Left hindlimb (tissue), 1 donor: ENCODE results near the gene TMEM161A.
"Not testable (repeated sequence)": the region's sequence is repeated elsewhere in the genome, so short reads cannot be mapped to it uniquely, and the experiment has no call there.

Source experiments
- DNase-seq: peaks from one replicate; pipeline ENCODE4 v3.0.0-alpha.2; 2018

TMEM161A gene

DNA sequence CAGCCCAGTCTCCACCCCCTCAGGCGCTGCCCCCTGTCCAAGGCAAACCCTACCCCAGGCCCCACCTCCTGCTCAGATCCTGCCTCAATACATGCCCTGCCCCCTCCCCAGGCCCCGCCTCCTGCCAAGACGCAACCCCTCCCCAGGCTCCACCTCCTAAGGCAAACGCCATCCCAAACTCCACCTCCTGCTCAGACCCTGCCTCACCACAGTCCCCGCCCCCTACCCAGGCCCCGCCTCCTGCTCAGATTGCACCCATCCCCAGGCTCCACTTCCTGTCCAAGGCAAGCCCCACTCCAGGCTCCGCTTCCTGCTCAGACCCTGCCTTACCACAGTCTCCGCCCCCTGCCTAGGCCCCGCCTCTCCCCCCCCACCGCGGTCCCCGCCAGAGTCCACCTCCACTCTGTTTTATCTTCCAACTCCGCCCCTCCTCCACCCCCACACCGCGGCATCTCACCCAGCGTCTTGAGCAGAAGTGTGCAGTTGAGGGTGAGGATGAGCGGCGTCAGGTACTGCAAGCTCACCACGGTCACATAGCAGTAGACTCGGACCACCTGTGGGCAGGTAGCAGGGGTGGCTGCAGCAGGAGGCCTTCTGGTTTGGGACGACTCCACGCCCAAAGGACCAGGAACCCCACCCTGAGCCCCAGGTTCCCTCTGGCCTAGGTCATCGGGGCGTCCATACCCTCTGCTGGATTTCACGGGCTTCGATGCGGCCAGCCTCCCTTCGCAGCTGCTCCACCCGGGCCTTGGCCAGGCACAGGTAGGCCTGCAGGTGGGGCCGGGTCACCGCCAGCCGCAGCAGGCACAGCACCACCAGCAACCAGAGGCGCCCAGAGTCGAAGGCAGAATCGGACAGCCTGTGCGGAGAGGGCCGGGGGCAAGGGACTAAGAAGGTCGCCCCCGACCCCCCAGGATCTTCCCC is 17.7 kb downstream of the TMEM161A start:
- DNase-seq, result peak; percentile 84

DNA sequence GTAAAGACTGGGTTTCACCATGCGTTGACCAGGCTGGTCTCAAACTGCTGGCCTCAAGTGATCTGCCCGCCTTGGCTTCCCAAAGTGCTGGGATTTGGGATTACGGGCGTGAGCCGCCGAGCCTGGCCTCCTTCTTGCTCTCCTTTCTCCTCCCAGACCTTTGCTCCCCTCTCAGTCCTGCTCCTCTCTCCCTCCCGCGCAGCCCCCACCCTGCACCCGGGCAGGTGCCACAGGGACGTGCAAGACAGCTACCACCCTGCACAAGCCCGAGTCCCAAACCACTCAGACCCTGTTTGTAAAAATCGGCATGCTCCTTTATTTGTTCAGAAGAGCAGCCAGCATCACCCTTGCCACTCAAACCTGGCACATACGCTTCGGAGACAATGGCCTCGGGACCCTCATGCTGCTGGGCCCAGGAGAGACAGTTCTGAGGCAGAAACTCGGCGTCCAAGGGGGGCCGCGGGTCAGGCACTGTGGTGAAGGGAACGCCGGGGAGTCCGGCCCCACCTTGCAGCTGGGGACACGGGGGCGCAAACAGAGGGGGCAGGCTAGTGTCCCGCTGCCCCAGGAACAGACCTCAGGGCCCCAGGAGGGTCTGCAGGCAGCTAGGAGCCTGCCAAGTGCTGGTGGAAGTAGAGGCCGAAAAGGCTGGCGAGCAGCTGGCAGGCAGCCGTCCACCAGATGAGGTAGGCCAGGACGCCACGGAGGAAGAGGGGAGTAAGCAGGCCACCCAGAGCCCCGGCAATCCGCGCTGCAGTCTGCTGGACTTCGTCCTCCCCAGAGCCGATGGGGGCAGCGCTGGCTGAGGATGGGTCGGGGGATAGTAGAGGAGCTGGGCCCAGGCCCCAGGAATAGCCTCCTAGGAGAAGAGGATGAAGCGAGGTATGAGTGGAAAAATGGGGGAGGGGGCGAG is 18.7 kb downstream of the TMEM161A start:
- DNase-seq, result no peak

DNA sequence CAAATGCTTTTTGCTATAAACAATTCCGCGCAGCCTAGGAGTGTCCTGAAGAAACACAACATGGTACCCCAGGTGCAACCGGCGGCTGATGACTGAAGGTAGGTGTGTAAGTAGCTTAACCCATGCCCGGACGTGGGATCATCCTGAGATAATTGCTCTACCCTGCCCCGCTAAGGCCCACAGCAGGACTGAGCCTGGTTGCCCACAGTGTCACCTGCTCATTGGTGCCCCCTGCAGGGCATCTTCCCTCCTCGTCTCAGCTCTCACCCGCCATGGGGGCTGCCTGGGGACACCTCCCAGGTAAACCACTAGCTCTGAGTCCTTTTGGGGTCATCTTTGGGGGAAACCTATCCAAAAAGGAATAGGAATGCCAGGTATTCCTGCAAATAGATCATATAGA is 22.3 kb downstream of the TMEM161A start:
- DNase-seq, result no peak

DNA sequence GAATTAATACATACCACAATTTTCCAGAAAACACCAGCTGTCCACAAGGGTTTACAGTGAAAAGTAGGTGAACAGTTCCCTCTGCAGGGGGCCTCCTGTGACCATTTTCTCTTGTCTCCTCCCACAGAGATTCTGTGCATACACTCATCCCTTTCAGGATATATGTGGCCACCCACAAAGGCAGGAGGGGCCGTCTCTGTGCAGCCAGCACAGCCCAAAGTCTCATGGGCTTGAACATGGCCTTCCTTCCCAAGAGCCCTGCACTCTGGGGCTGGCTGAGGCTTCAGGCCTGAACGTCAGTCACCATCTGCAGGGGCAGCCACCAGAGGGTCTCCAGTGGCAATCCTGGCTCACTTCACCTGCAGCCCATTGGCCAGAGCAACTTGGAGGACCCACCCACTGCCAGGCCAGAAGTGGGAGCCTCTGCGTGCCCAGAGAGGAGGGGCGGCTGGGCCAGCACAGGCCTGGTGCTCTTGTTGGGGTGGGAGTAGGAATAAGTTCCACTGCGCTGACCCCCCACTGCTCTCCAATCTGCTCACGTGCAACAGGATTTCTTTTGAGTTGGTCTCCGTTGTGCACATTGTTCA is 25.1 kb downstream of the TMEM161A start:
- DNase-seq, result no peak

DNA sequence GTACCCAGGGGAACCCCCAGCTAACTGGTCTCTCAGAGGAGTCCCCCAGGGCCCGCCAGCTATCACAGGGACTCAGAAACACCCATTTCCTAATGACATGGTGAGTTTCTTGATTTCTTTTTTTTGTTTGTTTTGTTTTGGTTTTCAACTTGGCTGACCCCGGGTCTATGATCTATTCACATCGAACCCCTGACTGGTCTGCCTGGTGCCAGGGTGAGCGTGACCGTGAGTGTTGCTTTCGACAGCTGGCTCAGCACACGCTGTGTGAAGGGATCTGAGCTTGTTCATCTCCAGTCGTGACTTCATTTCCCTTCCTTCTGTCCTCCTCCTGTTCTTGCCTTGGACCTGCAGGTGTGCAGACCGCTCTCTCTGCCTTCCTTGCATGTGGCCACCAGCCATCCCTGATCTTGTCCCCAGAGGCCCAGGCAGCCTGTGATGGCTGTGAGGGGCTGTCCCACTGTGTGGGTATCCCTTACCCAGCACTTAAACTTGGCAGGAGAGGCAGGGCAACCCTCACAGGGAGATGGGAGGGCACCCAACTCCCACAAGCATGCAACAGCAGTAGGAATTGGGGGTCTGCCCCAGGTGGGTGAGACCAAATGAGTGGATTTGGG is 26.2 kb downstream of the TMEM161A start:
- DNase-seq, result no peak

DNA sequence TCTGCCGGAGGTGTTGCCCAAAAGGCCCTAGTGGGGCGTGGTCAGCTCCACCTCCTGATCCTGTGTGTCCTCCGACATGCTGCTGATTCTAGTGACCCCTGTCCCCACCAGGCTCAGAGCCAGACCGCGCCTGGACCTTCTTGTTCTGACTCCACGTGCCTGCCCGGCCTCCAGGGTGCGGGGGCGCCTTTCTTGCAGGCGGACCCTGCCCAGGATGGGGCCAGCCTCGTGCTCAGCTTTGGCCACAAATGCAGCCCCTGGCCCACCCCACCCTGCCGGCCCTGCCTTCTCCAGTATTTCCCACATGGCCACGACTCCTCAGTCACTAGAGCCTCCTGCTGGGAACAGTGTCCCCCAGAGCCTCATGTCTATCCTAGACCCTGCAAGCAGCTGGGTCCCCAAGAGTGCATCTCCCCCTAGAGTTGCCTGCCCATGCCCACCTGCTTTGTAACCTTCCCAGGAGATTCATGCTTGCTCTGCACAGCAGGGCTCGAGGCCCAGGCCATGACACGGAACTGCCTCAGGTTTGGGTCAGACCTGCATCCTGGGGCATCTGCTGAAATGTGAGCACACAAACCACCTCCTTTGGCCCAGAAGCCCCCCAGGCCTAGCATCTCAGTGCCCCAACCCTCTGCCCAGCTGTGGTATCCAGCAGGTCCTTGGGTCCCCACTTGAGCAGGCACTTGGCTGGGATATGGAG is 27.0 kb downstream of the TMEM161A start:
- DNase-seq, result no peak

DNA sequence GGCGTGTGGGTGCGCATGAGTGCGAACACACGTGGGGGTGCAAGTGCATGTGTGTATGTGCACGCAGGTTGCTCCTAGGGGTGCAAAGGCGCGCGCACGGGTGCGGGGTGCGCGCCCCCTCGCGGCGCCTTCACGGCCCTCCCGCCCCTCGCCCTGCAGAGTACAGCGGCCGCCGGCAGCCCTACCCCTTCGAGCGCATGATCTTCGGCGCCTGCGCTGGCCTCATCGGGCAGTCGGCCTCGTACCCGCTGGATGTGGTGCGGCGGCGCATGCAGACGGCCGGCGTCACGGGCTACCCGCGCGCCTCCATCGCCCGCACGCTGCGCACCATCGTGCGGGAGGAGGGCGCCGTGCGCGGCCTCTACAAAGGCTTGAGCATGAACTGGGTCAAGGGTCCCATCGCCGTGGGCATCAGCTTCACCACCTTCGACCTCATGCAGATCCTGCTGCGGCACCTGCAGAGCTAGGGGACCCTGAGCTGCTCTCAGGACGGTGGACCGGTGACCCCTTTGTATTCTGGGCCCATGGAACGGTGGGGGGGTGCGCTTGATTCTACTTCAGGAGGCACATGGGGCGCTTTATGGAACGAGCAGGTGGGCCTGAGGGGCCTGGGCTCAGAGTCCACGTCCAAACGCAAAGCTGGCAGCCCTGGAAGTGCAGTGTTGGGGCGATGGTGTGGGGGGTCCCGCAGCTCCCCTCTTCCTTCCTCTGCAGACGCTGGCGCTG is 27.7 kb downstream of the TMEM161A start:
- no peak for DNase-seq

DNA sequence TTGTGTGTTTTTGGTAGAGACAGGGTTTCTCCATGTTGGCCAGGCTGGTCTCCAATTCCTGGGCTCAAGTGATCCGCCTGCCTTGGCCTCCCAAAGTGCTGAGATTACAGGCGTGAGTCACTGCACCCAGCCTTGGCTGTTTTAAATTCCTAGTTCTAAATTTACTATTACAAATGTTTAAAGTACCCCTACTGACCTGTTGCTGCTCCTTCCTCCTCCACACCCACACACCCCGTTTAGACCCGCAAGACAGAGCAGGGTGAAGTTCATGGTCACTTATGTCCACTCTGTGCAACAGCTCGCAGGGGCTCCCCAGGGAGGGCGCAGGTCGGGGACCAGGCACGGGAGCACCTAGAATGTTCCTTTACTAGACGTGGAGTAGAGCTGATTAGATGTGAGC is 28.7 kb downstream of the TMEM161A start:
- no peak for DNase-seq

DNA sequence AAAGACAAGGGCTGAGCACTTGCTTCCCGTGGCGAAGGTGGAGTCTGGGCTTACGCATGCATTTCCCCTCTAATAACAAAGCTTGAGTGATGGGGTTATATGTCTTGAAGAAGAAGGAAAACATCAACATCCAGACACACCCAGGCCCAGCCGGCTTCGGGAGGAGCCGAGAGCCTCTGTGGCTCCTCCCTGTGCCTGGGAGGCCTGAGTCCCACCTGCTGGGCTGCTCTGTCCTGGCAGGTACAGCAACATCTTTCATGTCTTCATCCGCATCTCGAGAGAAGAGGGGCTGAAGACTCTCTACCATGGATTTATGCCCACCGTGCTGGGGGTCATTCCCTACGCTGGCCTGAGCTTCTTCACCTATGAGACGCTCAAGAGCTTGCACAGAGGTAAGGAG is 30.6 kb downstream of the TMEM161A start:
- no peak for DNase-seq

DNA sequence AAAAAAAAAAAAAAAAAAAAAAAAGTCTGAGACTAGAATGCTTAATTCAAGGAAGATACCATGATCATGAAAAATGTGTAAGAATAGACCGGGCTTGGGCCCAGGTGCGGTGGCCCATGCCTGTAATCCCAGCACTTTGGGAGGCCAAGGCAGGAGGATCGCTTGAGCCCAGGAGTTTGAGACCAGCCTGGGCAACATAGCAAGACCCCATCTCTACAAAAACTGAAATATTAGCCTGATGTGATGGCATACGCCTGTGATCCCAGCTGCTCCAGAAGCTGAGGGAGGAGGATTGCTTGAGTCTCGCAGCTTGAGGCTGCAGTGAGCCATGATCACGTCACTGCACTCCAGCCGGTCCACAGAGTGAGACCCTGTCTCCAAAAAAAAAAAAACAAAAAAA is 31.3 kb downstream of the TMEM161A start:
- DNase-seq, result not testable (repeated sequence)

DNA sequence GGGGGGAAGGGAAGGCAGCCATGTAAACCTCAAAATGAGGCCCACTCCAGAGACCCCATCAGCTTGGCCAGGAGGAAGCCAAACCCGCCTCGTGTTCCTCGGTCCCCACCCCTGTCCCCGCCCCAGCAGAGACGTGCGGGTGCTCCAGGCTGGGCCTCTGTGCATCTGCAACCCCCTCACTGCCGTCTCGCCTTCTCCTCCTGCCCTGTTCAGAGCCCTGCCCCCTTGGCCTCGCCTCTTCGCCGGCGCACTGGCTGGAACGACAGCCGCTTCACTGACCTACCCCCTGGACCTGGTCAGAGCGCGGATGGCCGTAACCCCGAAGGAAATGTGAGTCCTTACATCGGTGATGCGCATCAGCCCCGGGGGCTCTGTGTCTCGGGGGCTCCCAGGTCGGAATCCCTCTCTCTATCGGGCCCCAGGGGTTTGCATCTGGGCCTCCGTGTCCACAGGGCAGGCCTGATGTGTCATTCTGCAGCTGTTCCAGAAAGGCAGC is 32.2 kb downstream of the TMEM161A start:
- DNase-seq, result peak; percentile 67

DNA sequence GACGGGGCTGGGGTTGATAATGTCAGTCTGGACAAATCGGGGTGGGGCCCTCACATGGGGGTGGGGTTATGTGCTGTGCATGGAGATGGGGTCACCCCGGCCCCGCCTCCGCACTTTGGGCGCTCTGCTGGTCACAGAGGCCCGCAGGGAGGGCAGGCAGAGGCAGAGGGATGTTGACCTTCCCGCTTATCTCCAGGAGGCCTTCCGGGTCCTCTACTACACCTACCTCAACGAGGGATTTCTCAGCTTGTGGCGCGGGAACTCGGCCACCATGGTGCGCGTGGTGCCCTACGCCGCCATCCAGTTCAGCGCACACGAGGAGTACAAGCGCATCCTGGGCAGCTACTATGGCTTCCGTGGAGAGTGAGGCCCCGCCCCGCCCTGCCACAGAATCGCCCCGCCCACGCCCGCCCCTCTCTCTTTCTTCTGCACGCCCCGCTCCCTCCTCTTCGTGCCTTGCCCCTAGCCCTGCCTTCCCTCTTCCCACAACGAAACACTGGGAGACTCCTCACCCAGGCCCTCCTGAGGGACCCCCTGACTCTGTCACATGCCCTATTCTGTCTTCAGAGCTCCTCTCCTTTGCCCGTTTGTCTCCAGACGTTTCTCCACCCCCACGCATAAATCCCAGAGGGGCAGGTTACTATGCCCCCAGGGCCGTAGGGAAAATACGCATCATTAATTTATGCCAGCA is 32.8 kb downstream of the TMEM161A start:
- DNase-seq, result peak; percentile 83

DNA sequence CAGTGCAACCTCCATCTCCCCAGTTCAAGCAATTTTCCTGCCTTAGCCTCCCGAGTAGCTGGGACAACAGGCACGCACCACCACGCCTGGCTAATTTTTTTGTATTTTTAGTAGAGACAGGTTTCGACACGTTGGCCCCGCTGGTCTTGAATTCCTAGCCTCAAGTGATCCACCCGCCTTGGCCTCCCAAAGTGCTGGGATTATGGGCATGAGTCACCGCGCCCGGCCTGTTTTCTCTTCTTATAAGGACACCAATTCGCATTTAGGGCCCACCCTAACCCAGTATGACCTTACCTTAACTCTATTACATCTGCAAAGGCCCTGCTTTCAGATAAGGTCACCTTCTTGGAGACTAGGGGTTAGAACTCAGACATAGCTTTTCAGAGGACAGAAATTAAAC is 35.1 kb downstream of the TMEM161A start:
- no peak for DNase-seq

DNA sequence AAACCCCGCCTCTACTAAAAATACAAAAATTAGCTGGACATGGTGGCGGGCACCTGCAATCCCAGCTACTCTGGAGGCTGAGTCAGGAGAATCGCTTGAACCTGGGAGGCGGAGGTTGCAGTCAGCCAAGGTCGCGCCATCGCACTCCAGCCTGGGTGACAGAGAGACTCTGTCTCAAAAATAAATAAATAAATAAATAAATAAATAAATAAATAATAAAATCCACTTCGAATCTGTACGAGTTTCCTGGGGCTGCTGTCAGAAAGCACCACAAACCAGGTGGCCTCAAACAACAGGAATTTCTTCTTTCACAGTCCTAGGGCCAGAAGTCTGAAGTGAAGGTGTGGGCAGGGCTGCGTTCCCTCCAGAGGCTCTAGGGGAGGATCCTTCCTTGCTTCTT is 35.7 kb downstream of the TMEM161A start:
- not testable (repeated sequence) for DNase-seq

DNA sequence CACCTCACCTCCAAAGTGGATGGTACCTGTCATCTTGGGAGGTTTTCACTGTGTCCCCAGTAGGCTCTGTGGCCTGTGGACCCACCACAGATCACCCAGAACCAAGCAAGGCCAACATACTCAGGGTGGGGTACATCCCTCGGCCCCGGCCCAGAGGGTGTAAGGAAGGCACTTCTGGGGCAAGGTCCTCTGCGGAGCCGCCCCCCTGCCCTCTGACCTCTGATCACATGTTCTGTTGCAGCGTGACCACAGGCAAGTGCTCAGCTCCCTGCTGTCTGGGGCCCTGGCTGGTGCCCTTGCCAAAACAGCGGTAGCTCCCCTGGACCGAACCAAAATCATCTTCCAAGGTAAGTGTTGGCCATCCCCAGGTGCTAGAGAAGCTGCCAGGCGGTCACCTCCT is 36.7 kb downstream of the TMEM161A start:
- no peak for DNase-seq

DNA sequence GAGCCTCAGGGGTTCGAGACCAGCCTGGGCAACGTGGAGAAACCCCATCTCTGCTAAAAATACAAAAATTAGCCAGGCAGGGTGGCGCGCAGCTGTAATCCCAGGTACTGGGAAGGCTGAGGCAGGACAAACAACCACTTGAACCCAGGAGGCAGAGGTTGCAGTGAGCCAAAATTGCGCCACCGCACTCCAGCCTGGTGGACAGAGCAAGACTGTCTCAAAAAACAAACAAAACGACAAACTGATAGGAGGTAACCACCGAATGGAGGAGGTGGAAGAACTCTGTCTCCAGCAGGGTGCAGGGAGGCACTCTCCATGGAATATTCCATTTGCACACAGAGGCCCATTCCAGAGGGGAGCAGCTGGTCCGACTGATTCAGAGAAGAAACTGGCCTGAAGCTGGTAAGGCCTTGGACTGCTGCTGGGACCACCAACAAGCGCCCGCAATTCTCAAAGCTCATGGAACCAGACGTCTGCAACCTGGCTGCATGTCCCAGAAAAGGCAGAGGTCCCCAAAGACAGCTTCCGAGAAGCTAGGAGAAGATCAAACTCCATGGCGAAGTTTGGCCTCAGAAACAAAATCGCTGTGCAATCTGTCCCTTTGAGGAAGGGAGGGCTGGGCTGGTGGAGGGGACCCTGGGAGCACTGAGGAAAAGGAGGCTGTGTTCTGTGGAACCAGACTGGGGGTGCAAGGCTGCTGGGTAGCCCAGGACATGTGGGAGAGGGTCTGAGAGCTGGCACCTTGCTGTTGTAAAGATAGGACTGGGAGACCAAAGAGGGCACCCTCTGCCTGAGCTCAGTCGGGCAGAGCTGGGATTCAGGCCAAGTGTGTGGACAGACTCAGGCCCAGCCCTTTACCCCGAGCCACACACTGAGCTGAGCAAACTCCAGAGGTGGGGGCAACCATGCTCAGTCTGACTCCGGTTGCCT is 39.3 kb downstream of the TMEM161A start:
- no peak for DNase-seq

DNA sequence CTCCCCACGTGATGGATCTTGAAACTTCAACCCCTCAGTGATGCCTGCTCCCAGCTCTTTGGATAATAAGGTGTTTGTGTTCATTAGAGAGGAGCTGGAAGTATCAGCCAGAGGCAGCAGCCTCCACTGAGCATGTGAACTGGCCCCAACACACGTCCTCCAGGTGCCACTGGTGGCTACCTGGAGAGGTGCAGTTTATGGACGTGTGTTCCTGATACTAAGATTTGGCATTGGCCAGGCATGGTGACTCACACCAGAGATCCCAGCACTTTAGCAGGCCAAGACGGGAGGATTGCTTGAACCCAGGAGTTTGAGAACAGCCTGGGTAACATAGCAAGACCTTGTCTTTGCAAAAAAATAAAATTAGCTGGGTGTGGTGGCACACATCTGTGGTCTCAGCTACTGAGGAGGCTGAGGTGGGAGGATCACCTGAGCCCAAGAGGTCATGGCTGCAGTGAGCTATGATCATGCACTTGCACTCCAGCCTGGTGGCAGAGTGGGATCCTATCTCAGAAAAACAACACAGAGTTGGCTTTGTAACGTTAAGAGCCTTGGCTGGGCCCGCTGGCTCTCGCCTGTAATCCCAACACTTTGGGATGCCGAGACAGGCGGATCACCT is 40.1 kb downstream of the TMEM161A start:
- no peak for DNase-seq

DNA sequence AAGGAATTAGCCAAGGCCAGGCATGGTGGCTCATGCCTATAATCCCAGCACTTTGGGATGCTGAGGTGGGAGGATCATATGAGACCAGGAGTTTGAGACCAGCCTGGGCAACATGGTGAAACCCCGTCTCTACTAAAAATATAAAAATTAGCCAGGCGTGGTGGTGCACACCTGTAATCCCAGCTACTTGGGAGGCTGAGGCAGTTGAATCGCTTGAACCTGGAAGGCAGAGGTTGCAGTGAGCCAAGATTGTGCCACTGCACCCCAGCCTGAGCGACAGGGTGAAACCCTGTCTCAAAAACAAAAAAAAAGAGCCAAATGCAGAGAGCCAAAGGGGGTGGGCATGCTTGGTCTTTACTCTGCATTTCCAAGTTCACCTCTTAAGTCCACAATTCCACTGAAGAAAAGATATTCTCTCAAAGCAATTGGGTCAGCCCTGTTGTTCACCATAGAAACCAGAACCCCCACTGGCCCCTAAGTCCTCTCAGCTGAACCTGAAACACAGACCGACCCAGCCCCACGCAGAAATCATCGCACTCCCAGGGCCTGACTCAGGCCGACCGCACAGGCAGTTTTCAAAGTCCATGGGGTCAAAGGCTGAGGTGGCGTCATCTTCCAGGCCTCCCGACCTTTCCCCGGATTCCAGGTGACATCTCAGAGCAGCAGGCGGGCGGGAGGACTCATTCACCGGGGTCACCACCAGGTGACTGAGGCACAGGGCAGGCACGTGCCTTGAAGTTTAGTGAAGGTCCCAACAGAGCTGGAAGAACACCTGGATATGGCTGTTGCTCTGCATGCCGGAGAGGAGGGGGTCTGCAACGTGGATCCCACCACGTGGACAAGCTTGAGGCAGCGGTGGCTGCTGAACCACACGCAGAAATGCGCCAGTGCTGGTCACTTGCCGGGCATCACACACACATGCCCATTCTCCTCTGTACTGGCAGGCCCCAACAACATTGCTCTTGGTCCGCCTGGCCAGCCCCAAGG is 41.3 kb downstream of the TMEM161A start:
- DNase-seq, result no peak
